HCT116 (cell line): ENCODE measurements around the gene KSR2. TPM values are rescaled to one million over a fixed set of nuclear protein-coding genes. Genes with fewer than 3 reads are reported as not detected.

Source experiments
- ATAC-seq: fragments of 200-7000 bp; cut with Tn5 transposase; 2 replicates; pipeline ENCODE4 v1.9.1; 2020; ENCODE audit warnings: mild to moderate bottlenecking, moderate library complexity
- BruUV-seq: library from RNA; stranded (reverse); fragments of 400-500 nt; replicated peaks from 2 replicates; lab custom pipeline; 2021; lab: Mats Ljungman, UMichigan
- CTCF ChIA-PET: fragments of 300-600 bp; sonication (Branson Sonifier 250); formaldehyde crosslinking; loops from one replicate; lab custom pipeline; 2021; ENCODE audit warnings: antibody characterized with exemption; lab: Charles Lee
- POLR2A ChIA-PET: fragments of 300-600, 350-600 bp; sonication (Branson Sonifier 250); formaldehyde crosslinking; loops from one replicate; lab custom pipeline; 2021; ENCODE audit warnings: antibody characterized with exemption; lab: Charles Lee
- RAD21 ChIA-PET, 2 experiments: fragments of 300-600 bp; sonication (Branson Sonifier 250); formaldehyde crosslinking; loops; one replicate each; lab custom pipeline; 2023; ENCODE audit warnings: low total read pairs in 2 of 2; ENCODE audit not compliant: uncharacterized antibody in 2 of 2, unreplicated experiment in 2 of 2, low non-redundant PET in 1 of 2; lab: Charles Lee
- DNase-seq: peaks from one replicate; pipeline ENCODE4 v3.0.0-alpha.2; 2010; ENCODE audit warnings: low read depth, low spot score
- H2AFZ ChIP-seq: fragments of 200-600 bp; shearing (Covaris generic), sonication (generic); 2 replicates; pipeline ENCODE4 v1.6.1; 2017; ENCODE audit warnings: low read depth, mixed run types, mixed read lengths, antibody characterized with exemption, low read length; ENCODE audit not compliant: poor library complexity, severe bottlenecking
- H3K27ac ChIP-seq: 2 replicates; pipeline ENCODE4 v1.5.1; 2012; ENCODE audit warnings: low read depth, low read length
- H3K27me3 ChIP-seq: fragments of 200-600 bp; sonication (generic); 2 replicates; pipeline ENCODE4 v1.6.1; 2016; ENCODE audit warnings: mixed run types, low read length, mixed read lengths; ENCODE audit not compliant: insufficient read depth
- H3K36me3 ChIP-seq, 2 experiments: fragments of 200-500 bp in 1 of 2; fragments of 200-600 bp in 1 of 2; sonication (Bioruptor generic) in 1 of 2; sonication (generic) in 1 of 2; 2 replicates each; pipeline versions ENCODE4 v1.5.1 to v1.6.1; 2014 to 2016; ENCODE audit warnings: low read length in 2 of 2, inconsistent platforms in 1 of 2, mixed read lengths in 1 of 2, mixed run types in 1 of 2; ENCODE audit not compliant: insufficient read depth in 2 of 2, control insufficient read depth in 1 of 2
- H3K4me1 ChIP-seq, 2 experiments: fragments of 200-600 bp in 1 of 2; sonication (generic) in 1 of 2; 2 replicates each; pipeline versions ENCODE4 v1.5.1 to v1.6.1; 2012 to 2017; ENCODE audit warnings: low read length in 2 of 2, inconsistent platforms in 1 of 2, mild to moderate bottlenecking in 1 of 2, mixed read lengths in 1 of 2, mixed run types in 1 of 2, moderate library complexity in 1 of 2; ENCODE audit not compliant: insufficient read depth in 2 of 2, control insufficient read depth in 1 of 2
- H3K4me2 ChIP-seq: fragments of 200-600 bp; sonication (generic); 2 replicates; pipeline ENCODE4 v1.6.1; 2017; ENCODE audit warnings: mixed run types, low read length, mixed read lengths
- H3K4me3 ChIP-seq, 2 experiments: fragments of 200-600 bp in 1 of 2; sonication (generic) in 1 of 2; replicated peaks in 1 of 2; 2 replicates each; pipeline ENCODE4 v1.5.1; 2011 to 2016; ENCODE audit warnings: low read length in 2 of 2, control low read depth in 1 of 2, low read depth in 1 of 2, mild to moderate bottlenecking in 1 of 2, mixed read lengths in 1 of 2, mixed run types in 1 of 2
- H3K79me2 ChIP-seq: fragments of 200-600 bp; sonication (generic); 2 replicates; pipeline ENCODE4 v1.6.1; 2017; ENCODE audit warnings: mild to moderate bottlenecking, mixed run types, low read length, moderate library complexity, mixed read lengths; ENCODE audit not compliant: insufficient read depth
- H3K9ac ChIP-seq: fragments of 200-600 bp; sonication (generic); 2 replicates; pipeline ENCODE4 v1.6.1; 2016; ENCODE audit warnings: low read length, mixed read lengths
- H3K9me2 ChIP-seq: fragments of 200-600 bp; sonication (generic), shearing (Covaris generic); 2 replicates; pipeline ENCODE4 v1.6.1; 2017; ENCODE audit warnings: mixed run types, mild to moderate bottlenecking, moderate library complexity; ENCODE audit not compliant: insufficient read depth
- H3K9me3 ChIP-seq, 2 experiments: fragments of 200-500 bp in 1 of 2; fragments of 200-600 bp in 1 of 2; sonication (Bioruptor generic) in 1 of 2; sonication (generic) in 1 of 2; 2 replicates each; pipeline ENCODE4 v1.6.1; 2014 to 2017; ENCODE audit warnings: low read length in 2 of 2, mixed read lengths in 2 of 2, inconsistent platforms in 1 of 2, low read depth in 1 of 2, mild to moderate bottlenecking in 1 of 2, mixed run types in 1 of 2, moderate library complexity in 1 of 2; ENCODE audit not compliant: control insufficient read depth in 1 of 2, insufficient read depth in 1 of 2
- H4K20me1 ChIP-seq: fragments of 200-600 bp; sonication (generic), shearing (Covaris generic); 2 replicates; pipeline ENCODE4 v1.6.1; 2017; ENCODE audit warnings: mixed run types, mild to moderate bottlenecking, moderate library complexity; ENCODE audit not compliant: insufficient read depth
- CBX3 ChIP-seq: IDR thresholded peaks from 2 replicates; pipeline ENCODE4 v1.6.1; 2012; ENCODE audit warnings: low read depth
- CEBPB ChIP-seq: IDR thresholded peaks from 2 replicates; pipeline ENCODE4 v1.6.1; 2012; ENCODE audit warnings: low read depth
- FOSL1 ChIP-seq: IDR thresholded peaks from 2 replicates; pipeline ENCODE4 v1.6.1; 2012; ENCODE audit warnings: low read depth
- JUND ChIP-seq: IDR thresholded peaks from 2 replicates; pipeline ENCODE4 v1.6.1; 2012
- SP1 ChIP-seq: IDR thresholded peaks from 2 replicates; pipeline ENCODE4 v1.6.1; 2012; ENCODE audit warnings: low read depth
- YY1 ChIP-seq: IDR thresholded peaks from 2 replicates; pipeline ENCODE4 v1.6.1; 2011; ENCODE audit warnings: low read length, low read depth, moderate library complexity, mild to moderate bottlenecking; ENCODE audit not compliant: insufficient replicate concordance; ENCODE audit errors: extremely low read depth
- intact Hi-C: fragments of 100-400 bp; cut with micrococcal nuclease; formaldehyde crosslinking; loops from 2 replicates; pipeline ENCODE4 v1.10.0; 2022
- total RNA-seq: library from RNA; stranded (reverse); gene quantifications from one replicate; pipeline ENCODE4 v1.2.1, GENCODE V29; 2021; ENCODE audit not compliant: unreplicated experiment
- TF ChIP-seq, protein P1 (sequence below): IDR thresholded peaks from 2 replicates; pipeline ENCODE4 v1.6.1; 2012
- TF ChIP-seq, protein P2 (sequence below): IDR thresholded peaks from 2 replicates; pipeline ENCODE4 v1.6.1; 2012; ENCODE audit warnings: low read depth

Gene KSR2
- total RNA-seq, 1 experiment from 2014 or later = 10.1 TPM

- TF ChIP-seq, protein P1, sequence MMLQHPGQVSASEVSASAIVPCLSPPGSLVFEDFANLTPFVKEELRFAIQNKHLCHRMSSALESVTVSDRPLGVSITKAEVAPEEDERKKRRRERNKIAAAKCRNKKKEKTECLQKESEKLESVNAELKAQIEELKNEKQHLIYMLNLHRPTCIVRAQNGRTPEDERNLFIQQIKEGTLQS = no peak
- no peak for TF ChIP-seq SP1
Measured at GRCh38 chr12:117854339-117855012, 114.3 kb downstream of the KSR2 start (continued).

- ChIA-PET POLR2A (no interaction called here), RAD21 (no interaction called here), CTCF (interaction anchor here (0.6 kb wide), 1 partner anchor 267 kb away, joined by 3 read pairs; no protein-coding TSS in a partner anchor)
- Histone ChIP-seq H2AFZ (no peak overlapping the region), H3K27ac (peak overlapping the region; percentile 5; the same call in 1 of the 2 replicates), H3K4me2 (peak overlapping the region; percentile 33), H3K4me3 (peak overlapping the region in 1 of 2 experiments; percentile 2; a peak in 1 of 4 replicates), H3K36me3 (no peaks in the 10 kb centered on the region), H3K4me1 (peaks cover 9 to 38% of the 10 kb centered on the region in 2 experiments), H4K20me1 (no peaks in the 10 kb centered on the region; the same call in 1 of the 2 replicates), H3K9ac (peak overlapping the region; percentile 9; the same call in 1 of the 2 replicates), H3K9me3 (no peaks in the 10 kb centered on the region), H3K9me2 (no peaks in the 10 kb centered on the region), H3K79me2 (no peaks in the 10 kb centered on the region), H3K27me3 (no peaks in the 10 kb centered on the region)
- intact Hi-C loops = loop anchor here (5.0 kb wide), 1 partner anchor 486 kb away; no protein-coding TSS in a partner anchor
- 0 out of 2 replicates have a peak, but pooled peaks have one; percentile 40 for ATAC-seq
- BruUV-seq = no TSS peak
- peak; percentile 31; the same call in 1 of the 2 replicates for TF ChIP-seq SP1
- peak; percentile 33 for TF ChIP-seq JUND
- TF ChIP-seq YY1 = no peak
- 0 out of 2 replicates have a peak, but pooled peaks have one; percentile 23 for TF ChIP-seq CEBPB
- TF ChIP-seq, protein P2, sequence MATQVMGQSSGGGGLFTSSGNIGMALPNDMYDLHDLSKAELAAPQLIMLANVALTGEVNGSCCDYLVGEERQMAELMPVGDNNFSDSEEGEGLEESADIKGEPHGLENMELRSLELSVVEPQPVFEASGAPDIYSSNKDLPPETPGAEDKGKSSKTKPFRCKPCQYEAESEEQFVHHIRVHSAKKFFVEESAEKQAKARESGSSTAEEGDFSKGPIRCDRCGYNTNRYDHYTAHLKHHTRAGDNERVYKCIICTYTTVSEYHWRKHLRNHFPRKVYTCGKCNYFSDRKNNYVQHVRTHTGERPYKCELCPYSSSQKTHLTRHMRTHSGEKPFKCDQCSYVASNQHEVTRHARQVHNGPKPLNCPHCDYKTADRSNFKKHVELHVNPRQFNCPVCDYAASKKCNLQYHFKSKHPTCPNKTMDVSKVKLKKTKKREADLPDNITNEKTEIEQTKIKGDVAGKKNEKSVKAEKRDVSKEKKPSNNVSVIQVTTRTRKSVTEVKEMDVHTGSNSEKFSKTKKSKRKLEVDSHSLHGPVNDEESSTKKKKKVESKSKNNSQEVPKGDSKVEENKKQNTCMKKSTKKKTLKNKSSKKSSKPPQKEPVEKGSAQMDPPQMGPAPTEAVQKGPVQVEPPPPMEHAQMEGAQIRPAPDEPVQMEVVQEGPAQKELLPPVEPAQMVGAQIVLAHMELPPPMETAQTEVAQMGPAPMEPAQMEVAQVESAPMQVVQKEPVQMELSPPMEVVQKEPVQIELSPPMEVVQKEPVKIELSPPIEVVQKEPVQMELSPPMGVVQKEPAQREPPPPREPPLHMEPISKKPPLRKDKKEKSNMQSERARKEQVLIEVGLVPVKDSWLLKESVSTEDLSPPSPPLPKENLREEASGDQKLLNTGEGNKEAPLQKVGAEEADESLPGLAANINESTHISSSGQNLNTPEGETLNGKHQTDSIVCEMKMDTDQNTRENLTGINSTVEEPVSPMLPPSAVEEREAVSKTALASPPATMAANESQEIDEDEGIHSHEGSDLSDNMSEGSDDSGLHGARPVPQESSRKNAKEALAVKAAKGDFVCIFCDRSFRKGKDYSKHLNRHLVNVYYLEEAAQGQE = no peak
- peak; percentile 43 for TF ChIP-seq FOSL1
- TF ChIP-seq CBX3 = peak; percentile 70; the same call in 1 of the 2 replicates
- no peak for DNase-seq
Measured at GRCh38 chr12:117853600-117853999, 115.2 kb downstream of the KSR2 start.
